ENCODE results near the gene VTCN1. TPM values are rescaled to one million over a fixed set of nuclear protein-coding genes. Genes with fewer than 3 reads are reported as not detected.

VTCN1 gene
- total and polyA plus RNA-seq, 2 donors (not counting 3 experiments of a cell fraction or from before 2014, with no cell fraction given): not detected

DNA sequence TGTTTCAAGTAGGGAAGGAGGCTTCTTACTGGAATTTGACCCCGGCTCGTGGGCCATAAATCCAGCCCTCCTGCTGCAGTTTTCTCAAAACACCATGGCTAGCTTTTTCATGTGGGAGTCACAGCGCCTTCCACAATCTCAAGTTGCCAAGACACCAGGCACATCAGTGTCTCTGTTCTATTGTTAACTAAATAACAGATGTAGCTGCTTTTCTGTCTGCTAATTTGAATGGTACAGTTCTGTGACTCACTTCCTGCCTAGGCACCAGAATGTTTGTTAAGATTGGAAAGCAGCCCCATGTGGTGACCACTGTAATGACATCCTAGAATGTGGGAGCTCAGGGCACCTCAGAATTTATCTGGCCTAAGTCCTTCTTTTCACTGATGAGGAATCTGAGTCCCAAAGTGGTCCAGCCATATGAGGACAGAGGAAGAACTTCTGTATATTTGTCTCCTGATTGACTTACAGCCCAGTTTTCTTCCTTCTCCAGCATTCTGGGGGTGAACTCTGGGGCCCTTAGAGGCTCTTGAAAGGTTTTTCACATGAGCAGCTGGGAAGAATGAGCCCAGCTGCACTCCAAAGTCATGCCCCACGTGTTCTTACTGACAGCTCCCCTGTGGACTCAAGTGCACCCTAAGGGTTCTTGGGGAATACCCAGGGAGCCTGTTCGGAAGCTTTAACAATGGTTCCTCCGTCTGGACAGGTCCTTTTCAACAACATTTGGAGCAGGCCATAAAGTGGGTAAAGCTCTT lies 116.7 kb downstream of the VTCN1 start:
- Histone ChIP-seq H2AFZ (ENCODE audit: low read depth, low read length) (no peak overlapping the region), H3K9me1 (replicated peaks; ENCODE audit: control insufficient read depth, extremely low read depth, insufficient read depth, low read length) (no peaks in the 10 kb centered on the region), H3K36me3 (ENCODE audit: control insufficient read depth in 2 of 2, extremely low read depth in 1 of 2, insufficient read depth in 2 of 2, low read length in 2 of 2) (peaks cover 3 to 13% of the 10 kb centered on the region in 2 experiments), H3K4me2 (ENCODE audit: insufficient read depth, low read length) (peak overlapping the region; percentile 78), H4K20me1 (replicated peaks; ENCODE audit: control insufficient read depth, extremely low read depth, insufficient read depth, low read length) (no peaks in the 10 kb centered on the region), H3K27me3 (ENCODE audit: control insufficient read depth in 2 of 2, insufficient read depth in 2 of 2, low read length in 2 of 2) (no peaks in the 10 kb centered on the region), H3K4me1 (ENCODE audit: control insufficient read depth, extremely low read depth, insufficient read depth, low read length) (peaks cover 35% of the 10 kb centered on the region), H3K4me3 (replicated peaks in 1 of 3; ENCODE audit: insufficient read depth in 1 of 3, low read depth in 1 of 3, low read length in 3 of 3) (peak overlapping the region in 1 of 3 experiments; percentile 31), H3K9ac (replicated peaks; ENCODE audit: extremely low read depth, insufficient read depth, low read length) (peak overlapping the region; percentile 93), H3K9me3 (replicated peaks; ENCODE audit: control insufficient read depth, insufficient read depth, low read length) (no peaks in the 10 kb centered on the region), H3K79me2 (ENCODE audit: control insufficient read depth, insufficient read depth, low read length) (no peaks in the 10 kb centered on the region), H3K27ac (ENCODE audit: insufficient read depth, low read depth, low read length) (peak overlapping the region; percentile 99)
- POLR2A ChIA-PET: interaction anchor here (1.0 to 1.3 kb wide), 3 partner anchors 12 to 28 kb away, joined by 3 to 7 read pairs (median 5); no protein-coding TSS in a partner anchor
- no TSS peak for BruUV-seq (replicated peaks)
- CTCF ChIA-PET: interaction anchor here (1.1 to 5.4 kb wide), 16 partner anchors 12 to 357 kb away, joined by 3 to 70 read pairs (median 16); partner anchors contain the start of genes TRIM45 and TTF2
- peak; percentile 90 for DNase-seq (ENCODE audit: low read depth, low spot score)
- intact Hi-C loops (cut with micrococcal nuclease): loop anchor here (1.0 to 2.0 kb wide), 4 partner anchors 17 to 33 kb away; partner anchors contain the start of genes TRIM45 and TTF2
- peak; percentile 93 for FAIRE-seq
- dilution Hi-C loops (cut with MboI; ENCODE audit: extremely low pct_ligation_motif_present, low sequenced_read_pairs): no loop called here
- TF ChIP-seq MAX (IDR thresholded peaks at IDR 0.05; ENCODE audit: insufficient read depth, insufficient read length): no peak
- TF ChIP-seq POLR2AphosphoS5 (IDR thresholded peaks at IDR 0.05; ENCODE audit: insufficient read depth, low read depth, low read length): peak; percentile 46
- TF ChIP-seq FOS (IDR thresholded peaks at IDR 0.05; ENCODE audit: borderline replicate concordance, insufficient read depth, low read length): peak; percentile 80
- peak; percentile 85 for TF ChIP-seq JUN (IDR thresholded peaks at IDR 0.05; ENCODE audit: borderline replicate concordance, insufficient read depth, insufficient read length, low read depth)
- TF ChIP-seq, protein P1, sequence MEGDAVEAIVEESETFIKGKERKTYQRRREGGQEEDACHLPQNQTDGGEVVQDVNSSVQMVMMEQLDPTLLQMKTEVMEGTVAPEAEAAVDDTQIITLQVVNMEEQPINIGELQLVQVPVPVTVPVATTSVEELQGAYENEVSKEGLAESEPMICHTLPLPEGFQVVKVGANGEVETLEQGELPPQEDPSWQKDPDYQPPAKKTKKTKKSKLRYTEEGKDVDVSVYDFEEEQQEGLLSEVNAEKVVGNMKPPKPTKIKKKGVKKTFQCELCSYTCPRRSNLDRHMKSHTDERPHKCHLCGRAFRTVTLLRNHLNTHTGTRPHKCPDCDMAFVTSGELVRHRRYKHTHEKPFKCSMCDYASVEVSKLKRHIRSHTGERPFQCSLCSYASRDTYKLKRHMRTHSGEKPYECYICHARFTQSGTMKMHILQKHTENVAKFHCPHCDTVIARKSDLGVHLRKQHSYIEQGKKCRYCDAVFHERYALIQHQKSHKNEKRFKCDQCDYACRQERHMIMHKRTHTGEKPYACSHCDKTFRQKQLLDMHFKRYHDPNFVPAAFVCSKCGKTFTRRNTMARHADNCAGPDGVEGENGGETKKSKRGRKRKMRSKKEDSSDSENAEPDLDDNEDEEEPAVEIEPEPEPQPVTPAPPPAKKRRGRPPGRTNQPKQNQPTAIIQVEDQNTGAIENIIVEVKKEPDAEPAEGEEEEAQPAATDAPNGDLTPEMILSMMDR (IDR thresholded peaks at IDR 0.05; ENCODE audit: extremely low read depth in 1 of 2, insufficient read depth in 1 of 2, low read depth in 1 of 2, low read length in 2 of 2): peak; percentile 36
- no peak for TF ChIP-seq GATA2 (IDR thresholded peaks at IDR 0.05; ENCODE audit: insufficient read depth, insufficient read length, low read depth, low read length)
- no peak for TF ChIP-seq EZH2 (IDR thresholded peaks at IDR 0.05; ENCODE audit: borderline replicate concordance, low read depth, low read length, severe bottlenecking)
- TF ChIP-seq MYC (IDR thresholded peaks at IDR 0.05; ENCODE audit: low read depth, low read length): no peak
- no peak for TF ChIP-seq POLR2A (IDR thresholded peaks at IDR 0.05; ENCODE audit: low read depth, low read length)

MicroRNAs encoded within 50 kb of the gene (microRNA counts, 767-probe panel; counts per million panel counts)
- 723 counts per million, percentile 96 among the panel's probes with 10 or more counts for microRNA hsa-miR-942

Small RNAs within 50 kb of the gene (microRNA-seq; reads per million reads assigned to microRNA genes)
- 36.9 reads per million, percentile 42 among the genes with 10 or more reads in this experiment for gene MIR942 (ENCODE audit: borderline number of aligned reads, borderline replicate concordance)

Small RNAs within 50 kb of the gene (small RNA-seq; reads per million reads assigned to genes)
- 6.3 reads per million, percentile 46 among the genes with 10 or more reads in this experiment for gene MIR942 (ENCODE audit: insufficient read depth, insufficient read length, low read depth, low replicate concordance)
- gene RF00017 (ENCODE audit: insufficient read depth, insufficient read length, low read depth, low replicate concordance): not detected

Other genes starting within 250 kb of the VTCN1 start
- 0.30 and 0.97 TPM in 2 replicates for gene CD101, start 209.2 kb downstream of the VTCN1 start, total RNA-seq
- gene CD101, start 209.2 kb downstream of the VTCN1 start, polyA plus RNA-seq: 0.04 and 0.48 TPM in 2 replicates
- gene TTF2, start 150.6 kb downstream of the VTCN1 start, total RNA-seq: 44.1 and 44.4 TPM in 2 replicates
- 7.0 and 8.8 TPM in 2 replicates for gene TTF2, start 150.6 kb downstream of the VTCN1 start, polyA plus RNA-seq
- gene TRIM45, start 89.2 kb downstream of the VTCN1 start, total RNA-seq: 2.9 and 3.3 TPM in 2 replicates
- 3.1 TPM in 2 replicates for gene TRIM45, start 89.2 kb downstream of the VTCN1 start, polyA plus RNA-seq
- 36.2 and 38.3 TPM in 2 replicates for gene MAN1A2, start 156.5 kb upstream of the VTCN1 start, total RNA-seq
- 11.9 and 13.5 TPM in 2 replicates for gene MAN1A2, start 156.5 kb upstream of the VTCN1 start, polyA plus RNA-seq